ENCODE results near the gene MAGEB16. TPM values are rescaled to one million over a fixed set of nuclear protein-coding genes. Genes with fewer than 3 reads are reported as not detected.

The MAGEB16 gene
- total RNA-seq = not detected

- H3K4me1 ChIP-seq = no peaks in the 10 kb centered on the region
- 95 to 96% methylated on average over 12 to 15 of the region's 15 CpGs for WGBS, 2 donors
- no peak for TF ChIP-seq CTCF (IDR thresholded peaks at IDR 0.05)
- no peak within 1 kb of the TSS for H3K27ac ChIP-seq
- H3K36me3 ChIP-seq (replicated peaks in 1 of 2; ENCODE audit: insufficient read depth in 1 of 2, low read depth in 2 of 2) = no peaks in the 10 kb centered on the region
- DNase-seq (no peak), ATAC-seq (no peak)
- H3K9me3 ChIP-seq = no peaks in the 10 kb centered on the region
- no peak within 1 kb of the TSS for H3K4me3 ChIP-seq
- H3K27me3 ChIP-seq = no peaks in the 10 kb centered on the region
- intact Hi-C loops (cut with DNase I) = no loop called here
Observed at GRCh38 chrX:35798042-35798441, at the start of gene MAGEB16. TSS of gene MAGEB16 (plus strand) at chrX:35798342. CDS start at chrX:35802197, 3,855 bp downstream.

- H3K9me3 ChIP-seq = peaks cover 0 to 3% (median 0%) of the 10 kb centered on the region in 3 donors
- intact Hi-C loops (cut with DNase I) = no loop called here
- no peak for TF ChIP-seq CTCF (IDR thresholded peaks at IDR 0.05)
- no peak for TF ChIP-seq POLR2A (IDR thresholded peaks at IDR 0.05)
- no peak for ATAC-seq
- H3K36me3 ChIP-seq (replicated peaks in 1 of 2; ENCODE audit: insufficient read depth in 1 of 2, low read depth in 2 of 2) = no peaks in the 10 kb centered on the region
- H3K27me3 ChIP-seq = no peaks in the 10 kb centered on the region
- no peak for DNase-seq
- no peak overlapping the region for H3K4me3 ChIP-seq
- WGBS, 2 donors = 17 to 21% methylated on average over 1 of the region's 1 CpG
- H3K27ac ChIP-seq = no peak overlapping the region
- H3K4me1 ChIP-seq = no peaks in the 10 kb centered on the region
Observed at GRCh38 chrX:35773958-35774564, 24.1 kb upstream of the MAGEB16 start.

DNA sequence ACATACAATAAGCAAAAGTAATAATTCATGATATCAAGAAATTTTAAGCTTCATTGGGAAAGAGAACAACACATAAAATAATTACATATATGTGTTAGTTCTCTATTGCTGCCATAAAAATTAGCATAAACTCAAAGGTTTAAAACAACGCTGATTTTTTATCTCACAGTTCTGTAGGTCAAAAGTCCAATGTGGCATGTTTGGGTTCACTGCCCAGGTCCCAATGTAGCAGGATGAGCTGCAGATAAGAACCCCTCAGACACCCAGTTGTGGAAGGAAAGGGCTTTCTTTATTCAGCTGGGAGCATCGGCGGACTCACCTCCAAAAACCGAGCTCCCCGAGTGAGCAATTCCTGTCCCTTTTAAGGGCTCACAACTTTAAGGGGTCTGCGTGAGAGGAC is 13.1 kb upstream of the MAGEB16 start:
- Histone ChIP-seq H3K9me3 (no peaks in the 10 kb centered on the region), H3K4me1 (no peaks in the 10 kb centered on the region), H3K27me3 (no peaks in the 10 kb centered on the region), H3K4me3 (no peak overlapping the region), H3K27ac (no peak overlapping the region), H3K36me3 (replicated peaks in 1 of 2; ENCODE audit: insufficient read depth in 1 of 2, low read depth in 2 of 2) (no peaks in the 10 kb centered on the region)
- WGBS, 2 donors = 66% methylated on average over 3 to 6 of the region's 6 CpGs
- TF ChIP-seq CTCF (IDR thresholded peaks at IDR 0.05) = no peak
- TF ChIP-seq POLR2A (IDR thresholded peaks at IDR 0.05) = no peak
- DNase-seq (no peak), ATAC-seq (no peak)
- intact Hi-C loops (cut with DNase I) = no loop called here

GRCh38 chrX:35786271-35786670 is 11.9 kb upstream of the MAGEB16 start:
- Histone ChIP-seq H3K27ac (no peak overlapping the region), H3K27me3 (no peaks in the 10 kb centered on the region), H3K4me1 (no peaks in the 10 kb centered on the region), H3K4me3 (no peak overlapping the region), H3K9me3 (no peaks in the 10 kb centered on the region), H3K36me3 (replicated peaks in 1 of 2; ENCODE audit: insufficient read depth in 1 of 2, low read depth in 2 of 2) (no peaks in the 10 kb centered on the region)
- intact Hi-C loops (cut with DNase I) = no loop called here
- ATAC-seq (no peak), DNase-seq (no peak)
- no peak for TF ChIP-seq POLR2A (IDR thresholded peaks at IDR 0.05)
- TF ChIP-seq CTCF (IDR thresholded peaks at IDR 0.05) = no peak
- WGBS, 2 donors = 58 to 70% methylated on average over 2 of the region's 2 CpGs

- H3K36me3 ChIP-seq (replicated peaks in 1 of 2; ENCODE audit: insufficient read depth in 1 of 2, low read depth in 2 of 2) = no peaks in the 10 kb centered on the region
- no peaks in the 10 kb centered on the region for H3K27me3 ChIP-seq
- no peaks in the 10 kb centered on the region for H3K4me1 ChIP-seq
- H3K27ac ChIP-seq = no peak overlapping the region
- TF ChIP-seq CTCF (IDR thresholded peaks at IDR 0.05) (no peak), POLR2A (IDR thresholded peaks at IDR 0.05) (no peak)
- intact Hi-C loops (cut with DNase I) = no loop called here
- no peak for ATAC-seq
- no peak for DNase-seq
- WGBS, 2 donors = 82 to 85% methylated on average over 2 of the region's 2 CpGs
- H3K9me3 ChIP-seq = no peaks in the 10 kb centered on the region
- H3K4me3 ChIP-seq = no peak overlapping the region
Observed at GRCh38 chrX:35787867-35788266, 10.3 kb upstream of the MAGEB16 start.

Measured in body of pancreas (tissue), 4 donors.